Measurements from ENCODE around the gene CSTF2. TPM values are rescaled to one million over a fixed set of nuclear protein-coding genes. Genes with fewer than 3 reads are reported as not detected.
A peak's percentile ranks its signal among the peaks of the same experiment; 100 is the strongest.
"Not testable (repeated sequence)": the region's sequence is repeated elsewhere in the genome, so short reads cannot be mapped to it uniquely, and the experiment has no call there.

Gene CSTF2
- total RNA-seq: 10 to 100 TPM in 1 of 6 experiments, 1 to 10 TPM in 5; 5.1 to 10.3 (median 5.5) TPM
- long read RNA-seq, partial matches to known transcripts: 2 of 2 reads
- long read RNA-seq, other reads (novel, unspliced or antisense): 0 of 2 reads

GRCh38 chrX:100819837-100820666 lies at the start of gene CSTF2:
CSTF2 (plus strand) TSS chrX:100820391; CDS start chrX:100820417, 26 bp downstream.
- H3K4me3 ChIP-seq: peak within 1 kb of the TSS; percentile 47 to 60 (median 58)
- ATAC-seq (peak; percentile 99 to 100 (median 100)), DNase-seq (peak; percentile 80 to 89 (median 82))
- no peaks in the 10 kb centered on the region for H3K27me3 ChIP-seq
- H3K27ac ChIP-seq: no peak within 1 kb of the TSS
- H3K9me3 ChIP-seq: no peaks in the 10 kb centered on the region
- TF ChIP-seq POLR2A (IDR thresholded peaks at IDR 0.05) (no peak), CTCF (IDR thresholded peaks at IDR 0.05) (no peak)
- H3K36me3 ChIP-seq: peaks cover 0 to 9% (median 0%) of the 10 kb centered on the region in 4 donors
- WGBS (ENCODE audit: insufficient coverage, low coverage, low lambda C conversion rate, missing lambda C conversion rate): 28% methylated on average over 25 of the region's 49 CpGs
- no peaks in the 10 kb centered on the region for H3K4me1 ChIP-seq
- intact Hi-C loops (cut with DNase I): no loop called here

DNA sequence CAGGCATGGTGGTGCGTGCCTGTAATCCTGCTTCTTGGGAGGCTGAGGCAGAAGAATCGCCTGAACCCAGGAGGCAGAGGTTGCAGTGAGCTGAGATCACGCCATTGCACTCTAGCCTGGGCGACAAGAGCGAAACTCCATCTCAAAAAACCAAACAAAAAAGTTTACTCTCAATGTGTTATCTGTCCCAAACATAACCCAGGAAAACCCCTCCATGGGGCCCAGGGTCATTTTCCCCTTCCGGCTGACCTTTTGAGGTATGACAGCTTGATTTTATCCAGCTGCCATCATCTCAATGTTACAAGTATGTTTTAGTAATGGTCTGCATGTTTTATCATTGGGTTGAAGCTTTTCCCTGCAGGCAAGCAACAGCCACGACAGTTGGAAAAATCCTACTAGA lies 23.8 kb upstream of the CSTF2 start:
- ATAC-seq; H3K27me3 ChIP-seq; H3K4me3 ChIP-seq; H3K36me3 ChIP-seq; H3K9me3 ChIP-seq; intact Hi-C loops (cut with DNase I); DNase-seq; H3K4me1 ChIP-seq; H3K27ac ChIP-seq: not testable (repeated sequence)
- 63% methylated on average over 7 of the region's 7 CpGs for WGBS (ENCODE audit: insufficient coverage, low coverage, low lambda C conversion rate, missing lambda C conversion rate)

DNA sequence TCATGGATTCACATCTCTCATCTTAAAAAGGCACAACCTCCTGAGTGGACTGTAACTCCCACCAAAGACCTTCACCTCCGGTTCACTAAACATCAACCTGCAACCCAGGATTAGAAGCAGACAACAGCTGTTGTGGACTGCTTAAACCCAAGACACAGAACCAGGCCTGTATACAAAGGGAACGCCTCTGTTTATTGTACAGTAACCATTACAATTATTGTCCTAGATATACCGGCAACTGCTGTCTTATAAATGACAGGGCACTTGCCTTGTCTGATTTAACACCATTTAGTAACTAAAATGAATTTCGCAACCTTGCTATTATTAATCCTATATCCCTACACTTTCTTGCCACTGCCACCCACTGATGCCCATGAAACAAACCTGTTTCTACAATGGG lies 22.8 kb upstream of the CSTF2 start:
- Histone ChIP-seq H3K4me1 (no peaks in the 10 kb centered on the region), H3K9me3 (no peaks in the 10 kb centered on the region), H3K27ac (no peak overlapping the region), H3K4me3 (no peak overlapping the region), H3K27me3 (peaks cover 0 to 7% of the 10 kb centered on the region in 2 donors), H3K36me3 (no peaks in the 10 kb centered on the region)
- no peak for DNase-seq
- WGBS (ENCODE audit: insufficient coverage, low coverage, low lambda C conversion rate, missing lambda C conversion rate): 94% methylated on average over 3 of the region's 4 CpGs
- no peak for TF ChIP-seq CTCF (IDR thresholded peaks at IDR 0.05)
- TF ChIP-seq POLR2A (IDR thresholded peaks at IDR 0.05): no peak
- intact Hi-C loops (cut with DNase I): no loop called here
- no peak for ATAC-seq

- Histone ChIP-seq H3K27ac (no peak overlapping the region), H3K27me3 (no peaks in the 10 kb centered on the region), H3K36me3 (no peaks in the 10 kb centered on the region), H3K4me3 (no peak overlapping the region), H3K4me1 (no peaks in the 10 kb centered on the region), H3K9me3 (no peaks in the 10 kb centered on the region)
- WGBS (ENCODE audit: insufficient coverage, low coverage, low lambda C conversion rate, missing lambda C conversion rate): 35% methylated on average over 3 of the region's 4 CpGs
- TF ChIP-seq CTCF (IDR thresholded peaks at IDR 0.05) (no peak), POLR2A (IDR thresholded peaks at IDR 0.05) (no peak)
- no peak for DNase-seq
- intact Hi-C loops (cut with DNase I): no loop called here
- ATAC-seq: no peak
Observed at GRCh38 chrX:100798484-100799214, 21.5 kb upstream of the CSTF2 start.

GRCh38 chrX:100802843-100803242 lies 17.3 kb upstream of the CSTF2 start:
- Histone ChIP-seq H3K4me3 (no peak overlapping the region), H3K27me3 (no peaks in the 10 kb centered on the region), H3K36me3 (no peaks in the 10 kb centered on the region), H3K27ac (no peak overlapping the region), H3K4me1 (no peaks in the 10 kb centered on the region), H3K9me3 (no peaks in the 10 kb centered on the region)
- TF ChIP-seq POLR2A (IDR thresholded peaks at IDR 0.05) (no peak), CTCF (IDR thresholded peaks at IDR 0.05) (no peak)
- DNase-seq: no peak
- ATAC-seq: no peak
- 42% methylated on average over 3 of the region's 3 CpGs for WGBS (ENCODE audit: insufficient coverage, low coverage, low lambda C conversion rate, missing lambda C conversion rate)
- intact Hi-C loops (cut with DNase I): no loop called here

All from right lobe of liver (tissue), 6 donors.